GM06990 (cell line): Measurements from ENCODE around the gene CRTC3.

Source experiments
- DNase-seq: peaks from one replicate; pipeline ENCODE4 v3.0.0-alpha.2; 2011; ENCODE audit not compliant: insufficient read length; ENCODE audit errors: extremely low read depth
- H3K27me3 ChIP-seq: replicated peaks from 2 replicates; pipeline ENCODE4 v1.6.0; 2011; ENCODE audit warnings: low read length; ENCODE audit not compliant: control insufficient read depth, insufficient read depth
- H3K36me3 ChIP-seq: 2 replicates; pipeline ENCODE4 v1.5.1; 2011; ENCODE audit warnings: low read length; ENCODE audit not compliant: control insufficient read depth, insufficient read depth
- H3K4me3 ChIP-seq: replicated peaks from 2 replicates; pipeline ENCODE4 v1.5.1; 2011; ENCODE audit warnings: low read depth, mild to moderate bottlenecking, control low read depth, low read length
- CTCF ChIP-seq: IDR thresholded peaks from 2 replicates; pipeline ENCODE4 v1.5.1; 2011; ENCODE audit warnings: low read length, control low read depth, mild to moderate bottlenecking, inconsistent platforms; ENCODE audit not compliant: insufficient read depth, poor library complexity, severe bottlenecking

Gene CRTC3

DNA sequence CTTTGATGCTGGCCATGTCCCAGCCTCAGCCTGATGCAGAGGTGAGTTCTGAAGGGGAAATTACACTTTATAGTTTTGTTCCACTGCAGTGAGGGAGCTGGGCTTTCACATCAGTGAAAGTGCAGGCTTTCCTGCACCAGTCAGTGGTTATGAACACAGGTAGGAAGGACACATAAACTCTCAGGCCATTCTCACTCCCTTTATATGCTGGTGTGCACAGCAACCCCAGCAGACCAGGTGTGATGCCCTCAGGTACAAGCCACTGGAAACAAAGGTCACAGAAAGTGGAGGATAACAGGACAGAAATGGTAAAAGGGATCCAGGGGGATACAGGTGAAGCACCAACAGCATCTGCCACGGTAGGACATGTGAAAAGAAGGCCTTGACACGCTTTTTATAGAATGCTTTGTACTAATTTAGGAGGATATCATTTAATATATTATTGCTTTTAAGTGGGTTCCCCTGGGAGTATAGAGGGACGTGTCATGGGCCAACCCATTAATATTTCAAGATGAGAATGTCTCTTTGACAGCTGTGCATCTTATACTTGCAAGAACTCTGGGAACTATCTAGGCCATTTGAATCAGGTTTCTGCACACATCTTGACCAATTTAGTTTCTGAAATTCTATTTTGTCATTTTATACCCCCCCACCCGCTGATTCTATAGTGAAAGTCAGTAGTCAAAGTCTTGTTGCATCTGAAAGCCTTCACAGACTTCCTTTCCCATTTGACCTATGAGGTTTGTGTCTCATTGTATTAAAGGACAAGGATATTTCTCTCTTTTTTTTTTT is 162.5 kb downstream of the CRTC3 start:
- no peaks in the 10 kb centered on the region for H3K27me3 ChIP-seq
- H3K4me3 ChIP-seq = no peak overlapping the region
- TF ChIP-seq CTCF = no peak
- no peaks in the 10 kb centered on the region for H3K36me3 ChIP-seq
- DNase-seq = peak; percentile 79
